B cell (primary cell): ENCODE data around the gene USP46.

Experiments
- CTCF ChIP-seq: fragments of 200-600 bp; IDR thresholded peaks from one replicate; pipeline ENCODE4 v1.8.0; 2022; ENCODE audit warnings: antibody characterized with exemption, mild to moderate bottlenecking
- EZH2 ChIP-seq: IDR thresholded peaks from 2 replicates; pipeline ENCODE4 v1.6.1; 2012; ENCODE audit warnings: borderline replicate concordance, low read depth, mild to moderate bottlenecking, moderate library complexity, low read length; ENCODE audit not compliant: insufficient read depth, poor library complexity, severe bottlenecking

- TF ChIP-seq CTCF (peak; percentile 88), EZH2 (no peak)
These were observed 113.7 kb downstream of the USP46 start for GRCh38 chr4:52545099-52546069.
